ENCODE measurements around the gene SH3BP5.

DNA sequence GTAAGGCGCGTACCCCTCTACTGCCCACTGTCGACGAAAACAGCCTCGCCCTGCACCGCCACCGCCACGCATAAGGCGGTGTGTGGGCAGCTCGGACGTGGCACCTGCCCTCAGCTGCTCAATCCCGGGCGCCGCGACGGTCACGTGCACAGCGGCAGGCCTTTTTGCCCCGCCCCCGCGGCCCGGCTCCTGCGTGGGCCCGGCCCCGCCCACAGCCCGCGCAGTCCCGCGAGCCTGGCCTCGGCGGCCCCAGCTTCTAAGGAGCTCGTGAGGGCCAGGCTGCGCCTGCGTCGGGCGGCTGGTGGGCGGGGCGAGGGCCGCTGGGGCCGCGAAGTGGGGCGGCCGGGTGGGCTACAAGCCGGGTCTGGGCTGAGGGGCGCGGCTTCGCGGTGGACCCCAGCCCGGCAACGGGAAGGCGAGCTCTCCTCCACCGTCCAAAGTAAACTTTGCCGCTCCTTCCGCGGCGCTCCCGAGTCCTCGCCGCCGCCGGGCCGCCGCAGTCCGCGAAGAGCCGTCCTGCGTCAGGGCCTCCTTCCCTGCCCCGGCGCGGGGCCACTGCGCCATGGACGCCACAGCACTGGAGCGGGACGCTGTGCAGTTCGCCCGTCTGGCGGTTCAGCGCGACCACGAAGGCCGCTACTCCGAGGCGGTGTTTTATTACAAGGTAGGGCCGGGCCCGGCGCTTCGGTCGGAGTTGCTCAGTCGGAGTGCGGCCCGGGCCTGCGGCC, 126.3 kb downstream of the SH3BP5 start, which contains the start of gene CAPN7:
- peak; percentile 10; the same call in 1 of the 2 replicates for TF ChIP-seq GATA2 (IDR thresholded peaks at IDR 0.05; ENCODE audit: low read depth, low read length)
- TF ChIP-seq GATA3 (IDR thresholded peaks at IDR 0.05; ENCODE audit: low read depth, low read length), result no peak

Data from SH-SY5Y (cell line).